ENCODE results near the gene RAB1B. TPM values are rescaled to one million over a fixed set of nuclear protein-coding genes. Genes with fewer than 3 reads are reported as not detected.

RAB1B gene
- total RNA-seq, 2 donors from 2014 or later, result 122 to 126 TPM

- no peak for DNase-seq
- Mint-ChIP-seq H3K9me3 (no peaks in the 10 kb centered on the region), H3K27me3 (ENCODE audit: insufficient read depth) (no peaks in the 10 kb centered on the region), H3K36me3 (ENCODE audit: low read depth) (peaks cover 33% of the 10 kb centered on the region), H3K4me3 (peak overlapping the region; percentile 79), H3K4me1 (peaks cover 13% of the 10 kb centered on the region), H3K27ac (peak overlapping the region; percentile 72)
- no peaks in the 10 kb centered on the region for H3K9me3 ChIP-seq (ENCODE audit: control insufficient read depth, low read length)
- peaks cover 49% of the 10 kb centered on the region for H3K36me3 ChIP-seq (ENCODE audit: control insufficient read depth, insufficient read depth, low read length)
- no peaks in the 10 kb centered on the region for H3K27me3 ChIP-seq (ENCODE audit: control insufficient read depth, insufficient read depth, low read length, poor library complexity, severe bottlenecking)
- TF ChIP-seq, protein P1, sequence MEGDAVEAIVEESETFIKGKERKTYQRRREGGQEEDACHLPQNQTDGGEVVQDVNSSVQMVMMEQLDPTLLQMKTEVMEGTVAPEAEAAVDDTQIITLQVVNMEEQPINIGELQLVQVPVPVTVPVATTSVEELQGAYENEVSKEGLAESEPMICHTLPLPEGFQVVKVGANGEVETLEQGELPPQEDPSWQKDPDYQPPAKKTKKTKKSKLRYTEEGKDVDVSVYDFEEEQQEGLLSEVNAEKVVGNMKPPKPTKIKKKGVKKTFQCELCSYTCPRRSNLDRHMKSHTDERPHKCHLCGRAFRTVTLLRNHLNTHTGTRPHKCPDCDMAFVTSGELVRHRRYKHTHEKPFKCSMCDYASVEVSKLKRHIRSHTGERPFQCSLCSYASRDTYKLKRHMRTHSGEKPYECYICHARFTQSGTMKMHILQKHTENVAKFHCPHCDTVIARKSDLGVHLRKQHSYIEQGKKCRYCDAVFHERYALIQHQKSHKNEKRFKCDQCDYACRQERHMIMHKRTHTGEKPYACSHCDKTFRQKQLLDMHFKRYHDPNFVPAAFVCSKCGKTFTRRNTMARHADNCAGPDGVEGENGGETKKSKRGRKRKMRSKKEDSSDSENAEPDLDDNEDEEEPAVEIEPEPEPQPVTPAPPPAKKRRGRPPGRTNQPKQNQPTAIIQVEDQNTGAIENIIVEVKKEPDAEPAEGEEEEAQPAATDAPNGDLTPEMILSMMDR (conservative IDR thresholded peaks at IDR 0.05), result peak; percentile 32
- 39 to 55% methylated on average over 4 to 13 of the region's 13 CpGs for WGBS, 2 experiments (ENCODE audit: insufficient coverage in 1 of 2, insufficient read length in 1 of 2)
- no peak overlapping the region for H3K9ac ChIP-seq (ENCODE audit: extremely low read depth, low read length, poor library complexity, severe bottlenecking)
- H3K4me3 ChIP-seq (ENCODE audit: low read length), result no peak overlapping the region
- no peaks in the 10 kb centered on the region for H3K4me1 ChIP-seq (ENCODE audit: control insufficient read depth, insufficient read depth, low read length)
- H3K27ac ChIP-seq (ENCODE audit: low read depth, low read length), result no peak overlapping the region
Measured at GRCh38 chr11:66267039-66267378, 1.4 kb upstream of the RAB1B start.

DNA sequence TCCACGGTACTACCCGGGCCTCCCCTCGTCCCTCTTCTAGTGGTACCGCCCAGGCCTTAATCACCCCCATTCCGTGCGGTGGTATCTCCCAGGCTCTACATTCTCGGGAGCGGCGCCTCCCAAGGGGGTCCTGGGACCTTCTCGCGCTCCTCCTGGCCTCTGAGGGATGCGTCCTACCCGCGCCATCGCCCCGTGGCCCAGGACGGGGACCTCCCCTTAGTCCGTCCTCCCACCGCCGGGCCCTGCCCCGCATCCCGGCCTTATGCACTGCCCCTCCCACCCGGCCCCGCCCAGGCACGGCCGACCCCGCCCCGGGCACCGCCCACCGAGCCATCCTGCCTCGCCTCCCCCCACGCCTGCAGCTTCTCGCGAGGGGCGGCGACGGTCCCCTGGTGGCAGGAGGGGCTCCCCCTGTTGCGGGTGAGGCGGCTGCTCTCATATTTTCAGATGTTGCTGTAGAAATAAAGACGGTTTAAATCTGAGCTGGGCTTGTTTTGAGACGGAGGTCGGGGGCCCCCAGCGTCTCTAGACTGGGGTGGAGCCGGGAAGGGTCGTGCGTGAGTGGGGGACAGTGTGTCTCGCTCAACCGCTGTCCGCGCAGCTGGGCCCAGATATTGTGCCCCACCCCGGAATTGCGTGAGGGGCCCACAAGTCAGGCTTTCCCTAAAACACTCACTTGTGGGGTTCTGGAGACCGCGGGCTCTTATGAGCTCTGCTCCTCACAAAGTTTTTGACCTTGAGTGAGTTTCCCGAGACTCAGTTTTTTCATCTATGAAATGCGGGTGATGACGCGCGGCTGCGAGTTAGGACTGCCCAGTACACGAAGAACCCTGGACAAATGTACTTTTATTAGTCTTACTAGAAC, 828 bp upstream of the RAB1B start:
- Histone ChIP-seq H3K27me3 (ENCODE audit: control insufficient read depth, insufficient read depth, low read length, poor library complexity, severe bottlenecking) (no peaks in the 10 kb centered on the region), H3K9me3 (ENCODE audit: control insufficient read depth, low read length) (no peaks in the 10 kb centered on the region), H3K4me3 (ENCODE audit: low read length) (peak overlapping the region; percentile 97), H3K36me3 (ENCODE audit: control insufficient read depth, insufficient read depth, low read length) (peaks cover 49% of the 10 kb centered on the region), H3K9ac (ENCODE audit: extremely low read depth, low read length, poor library complexity, severe bottlenecking) (peak overlapping the region; percentile 26), H3K27ac (ENCODE audit: low read depth, low read length) (peak overlapping the region; percentile 67), H3K4me1 (ENCODE audit: control insufficient read depth, insufficient read depth, low read length) (no peaks in the 10 kb centered on the region)
- Mint-ChIP-seq H3K4me1 (peaks cover 13% of the 10 kb centered on the region), H3K27me3 (ENCODE audit: insufficient read depth) (no peaks in the 10 kb centered on the region), H3K4me3 (peak overlapping the region; percentile 79), H3K9me3 (no peaks in the 10 kb centered on the region), H3K27ac (peak overlapping the region; percentile 97), H3K36me3 (ENCODE audit: low read depth) (peaks cover 35% of the 10 kb centered on the region)
- DNase-seq, result peak; percentile 96
- 4 to 5% methylated on average over 48 to 60 of the region's 61 CpGs for WGBS, 2 experiments (ENCODE audit: insufficient coverage in 1 of 2, insufficient read length in 1 of 2)
- TF ChIP-seq, protein P1 (conservative IDR thresholded peaks at IDR 0.05), result peak; percentile 24

- no peaks in the 10 kb centered on the region for H3K4me1 ChIP-seq (ENCODE audit: control insufficient read depth, insufficient read depth, low read length)
- peaks cover 13% of the 10 kb centered on the region for H3K4me1 Mint-ChIP-seq
- WGBS, 2 experiments (ENCODE audit: insufficient coverage in 1 of 2, insufficient read length in 1 of 2), result 7 to 17% methylated on average over 8 to 32 of the region's 32 CpGs
- no peaks in the 10 kb centered on the region for H3K9me3 ChIP-seq (ENCODE audit: control insufficient read depth, low read length)
- H3K4me3 ChIP-seq (ENCODE audit: low read length), result peak overlapping the region; percentile 97
- H3K9ac ChIP-seq (ENCODE audit: extremely low read depth, low read length, poor library complexity, severe bottlenecking), result peak overlapping the region; percentile 79
- H3K4me3 Mint-ChIP-seq, result peak overlapping the region; percentile 79
- peak overlapping the region; percentile 86 for H3K27ac Mint-ChIP-seq
- TF ChIP-seq, protein P1 (conservative IDR thresholded peaks at IDR 0.05), result peak; percentile 62
- peak; percentile 78 for DNase-seq
- peaks cover 54% of the 10 kb centered on the region for H3K36me3 ChIP-seq (ENCODE audit: control insufficient read depth, insufficient read depth, low read length)
- no peaks in the 10 kb centered on the region for H3K27me3 ChIP-seq (ENCODE audit: control insufficient read depth, insufficient read depth, low read length, poor library complexity, severe bottlenecking)
- H3K27me3 Mint-ChIP-seq (ENCODE audit: insufficient read depth), result no peaks in the 10 kb centered on the region
- H3K9me3 Mint-ChIP-seq, result no peaks in the 10 kb centered on the region
- H3K36me3 Mint-ChIP-seq (ENCODE audit: low read depth), result peaks cover 41% of the 10 kb centered on the region
- H3K27ac ChIP-seq (ENCODE audit: low read depth, low read length), result peak overlapping the region; percentile 89
Measured at GRCh38 chr11:66268952-66269905, 790 bp downstream of the RAB1B start.
